HG02973 (cell line): ENCODE data around the gene SCMH1.
"Not testable (repeated sequence)": the region's sequence is repeated elsewhere in the genome, so short reads cannot be mapped to it uniquely, and the experiment has no call there.

Source experiments
- ATAC-seq: cut with Tn5 transposase; IDR thresholded peaks from one replicate; pipeline ENCODE4 v1.9.1; 2021; ENCODE audit warnings: moderate library complexity; ENCODE audit not compliant: unreplicated experiment

The SCMH1 gene

GRCh38 chr1:41251120-41251519, 9.0 kb upstream of the SCMH1 start:
- not testable (repeated sequence) for ATAC-seq

GRCh38 chr1:41249319-41249718, 7.2 kb upstream of the SCMH1 start:
- ATAC-seq: no peak

GRCh38 chr1:41246568-41246967, 4.5 kb upstream of the SCMH1 start:
- ATAC-seq: no peak

- ATAC-seq: no peak
Observed at GRCh38 chr1:41245659-41246058, 3.6 kb upstream of the SCMH1 start.

- ATAC-seq: no peak
Observed at GRCh38 chr1:41243079-41243385, 926 bp upstream of the SCMH1 start.

GRCh38 chr1:41242342-41243078, 404 bp upstream of the SCMH1 start:
- ATAC-seq: no peak

- no peak for ATAC-seq
Observed at GRCh38 chr1:41241354-41241748, 755 bp downstream of the SCMH1 start.

- no peak for ATAC-seq
Observed at GRCh38 chr1:41240781-41241353, 1.2 kb downstream of the SCMH1 start.

GRCh38 chr1:41239988-41240610, 2.0 kb downstream of the SCMH1 start:
- ATAC-seq: no peak

- ATAC-seq: no peak
Observed at GRCh38 chr1:41238311-41238988, 3.7 kb downstream of the SCMH1 start.

GRCh38 chr1:41236781-41237180, 5.3 kb downstream of the SCMH1 start:
- ATAC-seq: no peak

GRCh38 chr1:41235893-41236292, 6.2 kb downstream of the SCMH1 start:
- no peak for ATAC-seq

- no peak for ATAC-seq
Observed at GRCh38 chr1:41233708-41234107, 8.4 kb downstream of the SCMH1 start.

- no peak for ATAC-seq
Observed at GRCh38 chr1:41232305-41232704, 9.8 kb downstream of the SCMH1 start.

GRCh38 chr1:41230656-41231055, 11.4 kb downstream of the SCMH1 start:
- no peak for ATAC-seq

- ATAC-seq: not testable (repeated sequence)
Observed at GRCh38 chr1:41229219-41229618, 12.9 kb downstream of the SCMH1 start.

GRCh38 chr1:41226815-41227434, 15.2 kb downstream of the SCMH1 start:
- no peak for ATAC-seq

- ATAC-seq: no peak
Observed at GRCh38 chr1:41225495-41225894, 16.6 kb downstream of the SCMH1 start.

- ATAC-seq: no peak
Observed at GRCh38 chr1:41222496-41222895, 19.6 kb downstream of the SCMH1 start.

GRCh38 chr1:41221995-41222394, 20.1 kb downstream of the SCMH1 start:
- no peak for ATAC-seq

- ATAC-seq: no peak
Observed at GRCh38 chr1:41218152-41218551, 24.0 kb downstream of the SCMH1 start.

GRCh38 chr1:41217441-41217840, 24.7 kb downstream of the SCMH1 start:
- ATAC-seq: no peak
